HG03575 (cell line): ENCODE results near the gene CTTN.

ENCODE experiments used
- ATAC-seq: cut with Tn5 transposase; IDR thresholded peaks from one replicate; pipeline ENCODE4 v1.9.1; 2021; ENCODE audit not compliant: unreplicated experiment, insufficient number of reproducible peaks, low FRiP score; ENCODE audit errors: extremely low read depth

The CTTN gene

DNA sequence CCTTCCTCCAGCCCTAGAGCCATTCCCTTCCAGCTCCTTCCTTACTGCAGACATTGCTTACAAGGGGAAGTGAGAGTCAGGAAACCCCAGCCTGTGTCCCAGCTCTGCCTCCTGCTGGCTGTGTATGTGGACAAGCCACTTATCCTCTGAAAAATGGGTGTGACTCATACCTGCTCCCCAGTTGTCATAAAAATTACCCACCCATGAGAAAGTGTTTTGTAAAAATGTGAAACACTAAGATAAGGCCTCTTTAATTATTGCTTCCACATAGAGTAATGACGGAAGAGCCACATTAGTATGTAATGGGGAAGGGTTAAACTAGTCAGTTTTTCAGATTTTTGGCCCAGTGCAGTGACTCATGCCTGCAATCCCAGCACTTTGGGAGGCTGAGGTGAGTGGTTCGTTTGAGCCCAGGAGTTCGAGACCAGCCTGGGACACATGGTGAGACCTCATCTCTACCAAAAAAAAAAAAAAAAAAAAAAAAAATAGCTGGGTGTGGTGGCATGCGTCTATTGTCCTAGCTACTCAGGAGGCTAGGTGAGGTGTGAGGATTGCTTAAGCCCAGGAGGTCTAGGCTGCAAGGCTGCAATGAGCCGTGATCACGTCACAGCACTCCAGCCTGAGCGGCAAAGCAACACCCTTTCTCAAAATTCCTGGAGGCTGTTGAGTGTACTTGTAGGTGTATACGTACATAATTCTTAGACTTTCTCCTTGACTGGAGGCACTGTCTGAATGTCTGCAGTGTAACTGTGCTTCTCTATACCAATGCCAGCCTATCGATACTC, 84.9 kb downstream of the CTTN start:
- ATAC-seq: no peak

DNA sequence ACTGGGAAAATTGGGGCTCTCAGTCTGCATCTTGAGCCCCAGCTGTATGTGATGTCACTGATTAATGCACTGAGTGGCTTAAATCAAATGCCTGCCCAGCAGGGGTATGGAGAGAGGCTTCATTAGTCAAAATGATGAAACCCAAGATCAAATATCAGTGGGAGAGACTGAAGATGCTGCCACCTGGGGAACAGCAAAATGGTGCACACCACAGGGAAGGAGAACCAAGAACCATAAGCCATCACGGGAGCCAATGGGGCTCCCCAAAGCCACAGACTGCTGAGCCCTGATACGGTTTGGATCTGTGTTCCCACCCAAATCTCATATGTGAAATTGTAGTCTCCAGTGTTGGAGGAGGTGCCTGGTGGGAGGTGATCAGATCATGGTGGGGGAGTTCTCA, 85.6 kb downstream of the CTTN start:
- no peak for ATAC-seq

DNA sequence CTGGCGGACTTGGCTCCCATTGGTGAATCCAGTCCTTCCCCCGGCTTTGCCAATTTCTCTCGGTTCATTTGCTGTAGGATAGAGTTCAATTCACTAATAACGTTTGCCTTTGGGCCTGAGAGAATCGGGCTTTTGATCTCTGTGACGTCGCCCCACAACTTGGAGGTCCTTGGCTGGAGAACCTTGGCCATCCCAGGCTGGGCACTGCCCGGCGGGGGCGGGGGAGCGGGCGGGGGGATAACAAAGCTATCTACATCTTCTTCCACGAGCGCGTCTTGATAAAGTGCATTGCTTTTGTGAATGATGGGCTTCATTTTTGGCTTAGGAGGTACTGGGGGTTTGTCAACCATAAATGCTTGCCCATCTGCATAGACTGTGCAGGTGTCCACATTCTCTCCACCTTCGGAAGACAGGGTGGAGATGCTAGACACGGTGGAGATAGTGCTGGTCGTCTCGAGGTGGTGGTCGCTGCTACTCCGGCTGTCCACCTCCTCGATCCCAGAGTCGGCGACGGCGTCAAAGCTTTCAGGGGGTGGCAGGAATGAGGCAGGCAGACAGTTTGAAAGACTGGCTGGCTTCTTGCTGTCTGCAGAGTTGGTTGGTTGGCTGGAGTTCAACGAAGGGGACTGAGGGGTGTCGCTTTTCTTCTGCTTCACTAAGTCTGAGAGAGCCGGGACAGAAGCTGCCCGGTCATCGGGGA, 87.1 kb downstream of the CTTN start:
- ATAC-seq: no peak

DNA sequence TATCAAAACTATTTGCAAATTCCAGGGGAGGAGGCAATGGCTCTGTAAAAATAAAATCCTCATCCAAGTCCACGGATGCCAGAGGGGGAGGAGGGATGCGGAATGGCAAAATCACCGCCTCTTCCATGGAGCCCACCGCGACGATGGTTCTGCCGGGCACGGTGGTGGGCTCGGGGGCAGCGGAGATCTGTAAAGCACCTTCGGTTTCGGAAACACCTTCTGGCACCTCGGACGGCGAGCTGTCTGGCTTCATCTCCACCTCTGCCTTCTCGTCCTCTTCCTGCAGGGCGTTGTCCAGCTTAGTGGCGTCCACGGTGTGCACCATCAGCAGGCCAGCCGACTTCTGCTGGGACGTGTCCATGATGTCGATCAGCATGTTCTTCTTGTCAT, 87.7 kb downstream of the CTTN start:
- ATAC-seq: no peak
